ENCODE results near the gene CAND2.

CAND2 gene

DNA sequence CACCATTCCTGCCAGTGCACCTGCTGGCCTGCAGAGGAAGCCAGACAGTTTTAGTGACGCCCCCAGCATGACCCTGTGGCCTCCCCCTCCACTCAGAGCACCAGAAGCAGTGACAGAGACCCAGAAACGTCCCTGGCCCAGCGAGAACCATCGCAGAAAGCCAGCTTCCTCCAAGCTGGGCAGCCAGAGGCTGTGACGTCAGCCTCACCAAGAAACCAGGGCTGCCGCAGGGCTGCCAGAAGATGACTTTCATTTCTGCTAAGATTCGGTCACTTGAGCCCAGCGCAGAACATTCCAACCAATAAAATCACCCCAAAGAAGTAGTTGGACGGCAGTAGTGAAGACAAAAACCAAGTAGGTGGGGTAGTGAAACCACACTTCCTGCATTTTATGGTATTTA, 74.5 kb downstream of the CAND2 start:
- H3F3A ChIP-seq (ENCODE audit: insufficient read depth, low read length): no peaks in the 10 kb centered on the region
- no peaks in the 10 kb centered on the region for H4K20me1 ChIP-seq (ENCODE audit: insufficient read depth, low read length)
- TF ChIP-seq, protein P1, sequence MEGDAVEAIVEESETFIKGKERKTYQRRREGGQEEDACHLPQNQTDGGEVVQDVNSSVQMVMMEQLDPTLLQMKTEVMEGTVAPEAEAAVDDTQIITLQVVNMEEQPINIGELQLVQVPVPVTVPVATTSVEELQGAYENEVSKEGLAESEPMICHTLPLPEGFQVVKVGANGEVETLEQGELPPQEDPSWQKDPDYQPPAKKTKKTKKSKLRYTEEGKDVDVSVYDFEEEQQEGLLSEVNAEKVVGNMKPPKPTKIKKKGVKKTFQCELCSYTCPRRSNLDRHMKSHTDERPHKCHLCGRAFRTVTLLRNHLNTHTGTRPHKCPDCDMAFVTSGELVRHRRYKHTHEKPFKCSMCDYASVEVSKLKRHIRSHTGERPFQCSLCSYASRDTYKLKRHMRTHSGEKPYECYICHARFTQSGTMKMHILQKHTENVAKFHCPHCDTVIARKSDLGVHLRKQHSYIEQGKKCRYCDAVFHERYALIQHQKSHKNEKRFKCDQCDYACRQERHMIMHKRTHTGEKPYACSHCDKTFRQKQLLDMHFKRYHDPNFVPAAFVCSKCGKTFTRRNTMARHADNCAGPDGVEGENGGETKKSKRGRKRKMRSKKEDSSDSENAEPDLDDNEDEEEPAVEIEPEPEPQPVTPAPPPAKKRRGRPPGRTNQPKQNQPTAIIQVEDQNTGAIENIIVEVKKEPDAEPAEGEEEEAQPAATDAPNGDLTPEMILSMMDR (IDR thresholded peaks at IDR 0.05; ENCODE audit: low read length): no peak
- no peak for TF ChIP-seq EZH2 (IDR thresholded peaks at IDR 0.05; ENCODE audit: borderline replicate concordance, low read length)
- H3K27ac ChIP-seq (ENCODE audit: low read depth, low read length, poor library complexity, severe bottlenecking): no peak overlapping the region
- H3K9me3 ChIP-seq (ENCODE audit: low read length): no peaks in the 10 kb centered on the region
- H3K36me3 ChIP-seq (ENCODE audit: insufficient read depth, low read length): no peaks in the 10 kb centered on the region; the same call in 1 of the 2 replicates
- H3K79me2 ChIP-seq (ENCODE audit: insufficient read depth, low read length): no peaks in the 10 kb centered on the region
- no peak overlapping the region for H2AFZ ChIP-seq (ENCODE audit: low read length)
- H3K4me3 ChIP-seq (ENCODE audit: low read depth, low read length, poor library complexity, severe bottlenecking): no peak overlapping the region
- H3K4me2 ChIP-seq (ENCODE audit: low read length): no peak overlapping the region
- no peaks in the 10 kb centered on the region for H3K4me1 ChIP-seq (ENCODE audit: insufficient read depth, low read length, severe bottlenecking)
- H3K9me2 ChIP-seq (ENCODE audit: low read depth, low read length): no peaks in the 10 kb centered on the region
- H3K27me3 ChIP-seq (ENCODE audit: insufficient read depth, low read length): peaks cover 4% of the 10 kb centered on the region; the same call in 1 of the 2 replicates
- no peak overlapping the region for H3K9ac ChIP-seq (ENCODE audit: low read length)

DNA sequence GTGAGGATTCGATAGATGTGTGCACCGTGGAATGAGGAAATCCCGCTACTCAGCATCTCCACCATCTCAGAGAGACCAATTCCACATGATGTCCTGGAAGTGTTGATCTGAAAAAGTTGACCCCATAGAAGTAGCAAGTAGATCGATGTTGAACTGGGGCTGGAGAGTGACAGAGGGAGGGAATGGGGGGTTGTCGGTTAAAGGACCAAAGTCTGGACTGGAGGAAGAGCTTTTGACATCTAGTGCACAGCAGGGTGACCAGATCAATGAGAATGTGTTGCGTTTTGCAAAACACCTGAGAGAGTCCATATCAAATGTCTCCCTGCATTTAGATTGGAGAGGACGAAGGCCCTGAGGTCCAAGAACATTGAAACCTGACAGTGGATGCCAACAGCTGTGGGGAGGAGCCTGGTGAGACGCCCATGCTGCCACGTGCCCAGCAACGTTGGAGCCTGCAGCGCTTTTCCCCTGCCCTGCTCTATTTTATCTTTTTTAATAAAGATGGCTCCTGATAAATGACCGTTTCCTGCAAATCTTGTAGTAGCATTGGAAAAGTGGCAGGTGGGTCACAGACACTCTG, 75.0 kb downstream of the CAND2 start:
- no peaks in the 10 kb centered on the region for H4K20me1 ChIP-seq (ENCODE audit: insufficient read depth, low read length)
- H3K4me2 ChIP-seq (ENCODE audit: low read length): no peak overlapping the region
- H2AFZ ChIP-seq (ENCODE audit: low read length): no peak overlapping the region
- no peak overlapping the region for H3K4me3 ChIP-seq (ENCODE audit: low read depth, low read length, poor library complexity, severe bottlenecking)
- no peaks in the 10 kb centered on the region for H3K9me3 ChIP-seq (ENCODE audit: low read length)
- H3K79me2 ChIP-seq (ENCODE audit: insufficient read depth, low read length): no peaks in the 10 kb centered on the region
- no peak for TF ChIP-seq EZH2 (IDR thresholded peaks at IDR 0.05; ENCODE audit: borderline replicate concordance, low read length)
- TF ChIP-seq, protein P1 (IDR thresholded peaks at IDR 0.05; ENCODE audit: low read length): no peak
- H3K36me3 ChIP-seq (ENCODE audit: insufficient read depth, low read length): no peaks in the 10 kb centered on the region
- no peaks in the 10 kb centered on the region for H3K4me1 ChIP-seq (ENCODE audit: insufficient read depth, low read length, severe bottlenecking)
- 0 out of 2 replicates have a peak, but pooled peaks cover 4% of the 10 kb centered on the region for H3K27me3 ChIP-seq (ENCODE audit: insufficient read depth, low read length)
- no peaks in the 10 kb centered on the region for H3K9me2 ChIP-seq (ENCODE audit: low read depth, low read length)
- H3K27ac ChIP-seq (ENCODE audit: low read depth, low read length, poor library complexity, severe bottlenecking): no peak overlapping the region
- no peaks in the 10 kb centered on the region for H3F3A ChIP-seq (ENCODE audit: insufficient read depth, low read length)
- no peak overlapping the region for H3K9ac ChIP-seq (ENCODE audit: low read length)

DNA sequence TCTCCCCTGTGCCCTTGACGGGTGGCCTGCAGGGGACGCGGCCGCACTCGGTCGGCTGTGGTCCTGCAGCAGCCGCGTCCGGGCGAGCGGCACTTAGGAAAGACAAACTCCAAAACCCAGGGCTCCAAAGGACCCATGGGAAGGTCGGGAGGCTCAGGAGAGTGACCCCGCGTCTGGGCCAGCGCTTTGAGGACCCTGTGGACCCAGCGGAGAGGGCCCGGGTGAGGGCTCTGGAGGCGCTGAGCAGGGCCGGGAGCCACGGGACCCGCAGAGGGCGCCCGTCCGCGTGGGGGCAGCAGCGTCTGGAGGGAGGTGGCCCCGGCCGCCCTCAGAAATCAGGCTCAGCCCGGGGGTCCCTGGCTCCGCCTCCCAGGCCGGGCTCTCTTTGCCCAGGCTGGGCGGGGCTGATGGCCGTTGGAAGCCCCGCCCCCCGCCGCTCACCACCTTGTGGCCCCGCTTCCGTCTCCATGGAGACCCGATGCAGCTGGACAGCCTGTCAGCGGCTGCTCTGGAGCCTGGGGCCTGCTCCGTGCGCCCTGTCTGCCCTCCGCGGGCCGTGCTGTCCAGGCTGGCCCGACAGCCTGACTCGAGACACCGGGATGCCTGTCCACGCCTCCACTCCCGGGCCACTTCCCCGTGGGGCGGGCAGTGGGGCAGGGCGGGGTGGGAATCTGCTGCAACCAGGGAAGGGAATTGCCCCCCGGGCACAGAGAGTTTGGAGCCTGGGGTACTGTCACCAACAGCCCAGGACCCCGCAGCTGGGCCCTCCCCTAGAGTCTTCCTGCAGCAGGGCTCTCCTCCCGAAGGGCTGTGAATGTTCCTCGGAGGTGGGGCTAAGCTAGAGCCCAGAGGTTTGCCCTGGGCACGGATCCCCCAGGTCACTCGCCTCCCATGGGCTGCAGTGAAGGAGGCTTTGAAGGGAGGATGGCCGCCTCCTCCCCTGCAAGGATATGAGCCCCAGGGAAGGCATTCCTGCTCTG, 79.7 kb downstream of the CAND2 start:
- Histone ChIP-seq H3F3A (ENCODE audit: insufficient read depth, low read length) (no peaks in the 10 kb centered on the region), H3K9ac (ENCODE audit: low read length) (no peak overlapping the region), H4K20me1 (ENCODE audit: insufficient read depth, low read length) (no peaks in the 10 kb centered on the region), H3K27ac (ENCODE audit: low read depth, low read length, poor library complexity, severe bottlenecking) (no peak overlapping the region), H3K4me3 (ENCODE audit: low read depth, low read length, poor library complexity, severe bottlenecking) (no peak overlapping the region), H3K27me3 (ENCODE audit: insufficient read depth, low read length) (no peaks in the 10 kb centered on the region; the same call in 1 of the 2 replicates), H2AFZ (ENCODE audit: low read length) (no peak overlapping the region), H3K36me3 (ENCODE audit: insufficient read depth, low read length) (no peaks in the 10 kb centered on the region), H3K4me1 (ENCODE audit: insufficient read depth, low read length, severe bottlenecking) (no peaks in the 10 kb centered on the region), H3K9me2 (ENCODE audit: low read depth, low read length) (no peaks in the 10 kb centered on the region), H3K79me2 (ENCODE audit: insufficient read depth, low read length) (no peaks in the 10 kb centered on the region), H3K9me3 (ENCODE audit: low read length) (no peaks in the 10 kb centered on the region), H3K4me2 (ENCODE audit: low read length) (no peak overlapping the region)
- TF ChIP-seq, protein P1 (IDR thresholded peaks at IDR 0.05; ENCODE audit: low read length): no peak; the same call in 1 of the 2 replicates
- TF ChIP-seq EZH2 (IDR thresholded peaks at IDR 0.05; ENCODE audit: borderline replicate concordance, low read length): no peak

Data from OCI-LY1 (cell line).